Measurements from ENCODE around the gene ABCD2.

The ABCD2 gene

DNA sequence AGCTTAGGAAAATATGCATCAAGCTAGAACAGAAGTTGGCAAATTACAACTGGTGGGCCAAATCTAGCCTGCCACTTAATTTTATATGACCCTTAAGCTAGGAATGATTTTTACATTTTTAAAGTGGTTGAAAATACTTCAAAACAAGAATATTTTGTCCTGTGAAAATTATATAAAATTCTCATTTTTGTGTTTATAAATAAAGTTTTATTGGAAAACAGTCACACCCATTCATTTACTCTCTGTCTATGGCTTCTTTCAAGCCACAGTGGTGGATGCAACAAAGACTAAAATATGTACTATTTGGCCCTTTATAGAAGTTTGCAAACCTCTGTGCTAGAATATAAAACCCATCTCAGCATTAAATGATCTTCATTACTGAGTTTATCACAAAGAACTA is 2.1 kb upstream of the ABCD2 start:
- Histone ChIP-seq H3K27ac (ENCODE audit: low read length) (peak overlapping the region; percentile 99; the same call in 1 of the 2 replicates), H3F3A (ENCODE audit: insufficient read depth, low read length) (peaks cover 43% of the 10 kb centered on the region), H3K9ac (ENCODE audit: low read length) (peak overlapping the region; percentile 7; the same call in 1 of the 2 replicates), H3K27me3 (replicated peaks; ENCODE audit: insufficient read depth, low read length) (no peaks in the 10 kb centered on the region), H3K9me3 (replicated peaks; ENCODE audit: insufficient read depth, low read length) (no peaks in the 10 kb centered on the region), H4K20me1 (ENCODE audit: insufficient read depth, low read length) (no peaks in the 10 kb centered on the region), H3K4me2 (ENCODE audit: low read depth, low read length) (peak overlapping the region; percentile 98), H3K79me2 (ENCODE audit: low read length) (0 out of 2 replicates have a peak, but pooled peaks cover 4% of the 10 kb centered on the region), H3K4me3 (ENCODE audit: low read length) (peak overlapping the region; percentile 61), H3K4me1 (ENCODE audit: low read length) (peaks cover 28% of the 10 kb centered on the region), H2AFZ (ENCODE audit: low read length) (no peak overlapping the region), H3K36me3 (replicated peaks; ENCODE audit: insufficient read depth, low read length) (no peaks in the 10 kb centered on the region), H3K9me2 (replicated peaks; ENCODE audit: insufficient read depth, low read length) (no peaks in the 10 kb centered on the region)
- no peak for TF ChIP-seq CTCF (IDR thresholded peaks at IDR 0.05; ENCODE audit: low read length)
- no peak for TF ChIP-seq EZH2phosphoT487 (IDR thresholded peaks at IDR 0.05; ENCODE audit: low read length)
- no peak for TF ChIP-seq EZH2 (optimal IDR thresholded peaks at IDR 0.05; ENCODE audit: low read depth, low read length)
- DNase-seq = no peak

DNA sequence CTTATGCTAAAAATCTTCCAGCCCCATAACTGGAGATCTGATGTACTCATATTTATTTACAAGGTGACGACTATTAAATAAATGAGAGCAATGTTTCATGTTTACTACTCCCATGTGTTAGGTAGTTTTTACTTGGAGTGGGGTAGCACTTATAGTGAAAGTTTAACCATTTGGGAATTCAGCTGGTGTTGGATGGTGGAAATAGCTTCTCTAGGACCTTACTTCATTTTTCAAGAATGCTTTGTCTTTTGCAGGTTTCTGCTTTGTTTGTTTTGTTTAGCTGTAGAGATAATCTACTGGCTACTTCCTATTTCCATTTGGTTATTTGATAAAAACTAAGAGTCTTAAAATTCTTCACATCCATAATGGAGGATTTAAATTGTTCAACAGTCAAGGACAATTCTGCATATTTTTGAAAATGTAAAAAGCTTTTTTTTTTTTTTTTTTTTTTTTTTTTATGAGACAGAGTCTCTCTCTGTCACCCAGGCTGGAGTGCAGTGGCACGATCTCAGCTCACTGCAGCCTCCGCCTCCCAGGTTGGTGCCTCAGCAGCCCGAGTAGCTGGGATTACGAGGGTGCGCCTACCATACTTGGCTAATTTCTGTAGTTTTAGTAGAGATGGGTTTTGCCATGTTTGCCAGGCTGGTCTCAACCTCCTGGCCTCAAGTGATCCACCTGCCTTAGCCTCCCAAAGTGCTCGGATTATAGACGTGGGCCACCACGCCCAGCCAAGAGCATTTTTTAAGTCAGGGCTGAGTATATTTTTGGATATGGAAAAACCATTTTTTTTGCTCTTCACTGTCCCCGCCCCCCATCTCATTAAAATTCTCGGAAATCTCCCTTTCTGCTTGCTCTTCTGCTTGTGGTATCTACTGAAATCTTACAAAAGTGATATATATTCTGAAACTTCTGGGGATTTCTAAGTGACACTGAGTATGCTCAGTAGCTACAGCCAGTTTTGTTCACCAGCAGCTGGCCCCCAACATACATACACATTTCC is 1.4 kb upstream of the ABCD2 start:
- Histone ChIP-seq H3K79me2 (ENCODE audit: low read length) (0 out of 2 replicates have a peak, but pooled peaks cover 4% of the 10 kb centered on the region), H3K27ac (ENCODE audit: low read length) (peak overlapping the region; percentile 99), H2AFZ (ENCODE audit: low read length) (peak overlapping the region; percentile 4; the same call in 1 of the 2 replicates), H3K4me2 (ENCODE audit: low read depth, low read length) (peak overlapping the region; percentile 98), H3K4me3 (ENCODE audit: low read length) (peak overlapping the region; percentile 61), H3K9ac (ENCODE audit: low read length) (peak overlapping the region; percentile 55), H3F3A (ENCODE audit: insufficient read depth, low read length) (peaks cover 43% of the 10 kb centered on the region), H3K9me2 (replicated peaks; ENCODE audit: insufficient read depth, low read length) (no peaks in the 10 kb centered on the region), H3K36me3 (replicated peaks; ENCODE audit: insufficient read depth, low read length) (no peaks in the 10 kb centered on the region), H3K4me1 (ENCODE audit: low read length) (peaks cover 34% of the 10 kb centered on the region), H3K27me3 (replicated peaks; ENCODE audit: insufficient read depth, low read length) (no peaks in the 10 kb centered on the region), H4K20me1 (ENCODE audit: insufficient read depth, low read length) (no peaks in the 10 kb centered on the region), H3K9me3 (replicated peaks; ENCODE audit: insufficient read depth, low read length) (no peaks in the 10 kb centered on the region)
- TF ChIP-seq EZH2 (optimal IDR thresholded peaks at IDR 0.05; ENCODE audit: low read depth, low read length) (no peak), CTCF (IDR thresholded peaks at IDR 0.05; ENCODE audit: low read length) (no peak), EZH2phosphoT487 (IDR thresholded peaks at IDR 0.05; ENCODE audit: low read length) (no peak)
- DNase-seq = peak; percentile 71

GRCh38 chr12:39619316-39619659 is 315 bp downstream of the ABCD2 start:
- H3K4me2 ChIP-seq (ENCODE audit: low read depth, low read length) = peak overlapping the region; percentile 92
- 0 out of 2 replicates have a peak, but pooled peaks cover 4% of the 10 kb centered on the region for H3K79me2 ChIP-seq (ENCODE audit: low read length)
- peaks cover 35% of the 10 kb centered on the region for H3K4me1 ChIP-seq (ENCODE audit: low read length)
- no peaks in the 10 kb centered on the region for H4K20me1 ChIP-seq (ENCODE audit: insufficient read depth, low read length)
- H2AFZ ChIP-seq (ENCODE audit: low read length) = peak overlapping the region; percentile 82
- H3K36me3 ChIP-seq (replicated peaks; ENCODE audit: insufficient read depth, low read length) = no peaks in the 10 kb centered on the region
- peak overlapping the region; percentile 87 for H3K4me3 ChIP-seq (ENCODE audit: low read length)
- H3F3A ChIP-seq (ENCODE audit: insufficient read depth, low read length) = peaks cover 43% of the 10 kb centered on the region
- H3K9me2 ChIP-seq (replicated peaks; ENCODE audit: insufficient read depth, low read length) = no peaks in the 10 kb centered on the region
- H3K27ac ChIP-seq (ENCODE audit: low read length) = peak overlapping the region; percentile 99
- H3K27me3 ChIP-seq (replicated peaks; ENCODE audit: insufficient read depth, low read length) = no peaks in the 10 kb centered on the region
- peak overlapping the region; percentile 80 for H3K9ac ChIP-seq (ENCODE audit: low read length)
- no peaks in the 10 kb centered on the region for H3K9me3 ChIP-seq (replicated peaks; ENCODE audit: insufficient read depth, low read length)
- no peak for TF ChIP-seq EZH2 (optimal IDR thresholded peaks at IDR 0.05; ENCODE audit: low read depth, low read length)
- TF ChIP-seq CTCF (IDR thresholded peaks at IDR 0.05; ENCODE audit: low read length) = no peak
- TF ChIP-seq EZH2phosphoT487 (IDR thresholded peaks at IDR 0.05; ENCODE audit: low read length) = no peak
- peak; percentile 46 for DNase-seq
